Fibroblast of the conjunctiva (primary cell): ENCODE measurements around the gene NPHS1.
"Not testable (repeated sequence)": the region's sequence is repeated elsewhere in the genome, so short reads cannot be mapped to it uniquely, and the experiment has no call there.

ENCODE experiments used
- DNase-seq: peaks from one replicate; pipeline ENCODE4 v3.0.0-alpha.2; 2010; ENCODE audit warnings: low read depth

NPHS1 gene

DNA sequence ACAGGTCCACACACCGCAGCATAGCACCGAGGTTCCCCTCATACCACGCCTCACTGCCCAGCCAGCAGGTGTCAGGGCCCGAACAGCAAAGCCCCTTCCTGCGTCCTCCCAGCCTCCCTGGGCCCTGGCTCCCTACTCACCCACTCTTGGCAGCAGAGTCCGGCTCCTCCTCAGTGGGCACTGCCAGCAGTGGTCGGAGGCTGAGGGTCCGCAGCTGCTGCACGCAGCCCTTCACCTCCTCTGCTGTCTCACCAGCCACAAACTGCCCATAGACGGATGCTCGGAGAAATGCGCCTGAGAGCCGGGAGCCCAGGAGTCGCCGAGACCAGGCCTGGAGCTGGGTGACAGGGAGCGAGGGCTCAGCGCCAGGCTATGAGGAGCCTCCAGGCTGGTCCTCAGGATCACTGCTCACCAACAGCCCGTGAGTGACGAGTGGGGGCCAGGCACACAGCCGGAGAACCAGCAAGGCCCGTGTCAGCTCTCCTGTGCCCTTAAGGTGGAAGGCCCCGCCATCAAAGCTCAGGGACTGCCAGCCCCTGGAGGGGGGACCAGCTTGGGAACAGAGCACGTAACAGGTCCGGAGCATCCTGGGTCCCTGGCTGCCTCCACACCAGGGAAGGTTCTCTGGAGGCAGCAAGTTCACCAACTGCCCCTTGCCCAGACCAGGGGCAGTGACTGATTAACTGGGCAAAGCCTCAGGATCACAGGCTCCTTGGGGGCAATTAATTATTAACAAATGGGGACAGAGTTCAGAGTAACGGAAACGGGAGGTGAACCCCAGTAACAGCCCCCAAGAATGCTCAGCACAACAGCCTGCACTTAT lies 39.9 kb downstream of the NPHS1 start, which contains the start of gene PRODH2:
TSS of gene PRODH2 (minus strand) at position 626 of the 823 bp plus-strand sequence. CDS start at position 586, 40 bp downstream.
- DNase-seq: no peak

DNA sequence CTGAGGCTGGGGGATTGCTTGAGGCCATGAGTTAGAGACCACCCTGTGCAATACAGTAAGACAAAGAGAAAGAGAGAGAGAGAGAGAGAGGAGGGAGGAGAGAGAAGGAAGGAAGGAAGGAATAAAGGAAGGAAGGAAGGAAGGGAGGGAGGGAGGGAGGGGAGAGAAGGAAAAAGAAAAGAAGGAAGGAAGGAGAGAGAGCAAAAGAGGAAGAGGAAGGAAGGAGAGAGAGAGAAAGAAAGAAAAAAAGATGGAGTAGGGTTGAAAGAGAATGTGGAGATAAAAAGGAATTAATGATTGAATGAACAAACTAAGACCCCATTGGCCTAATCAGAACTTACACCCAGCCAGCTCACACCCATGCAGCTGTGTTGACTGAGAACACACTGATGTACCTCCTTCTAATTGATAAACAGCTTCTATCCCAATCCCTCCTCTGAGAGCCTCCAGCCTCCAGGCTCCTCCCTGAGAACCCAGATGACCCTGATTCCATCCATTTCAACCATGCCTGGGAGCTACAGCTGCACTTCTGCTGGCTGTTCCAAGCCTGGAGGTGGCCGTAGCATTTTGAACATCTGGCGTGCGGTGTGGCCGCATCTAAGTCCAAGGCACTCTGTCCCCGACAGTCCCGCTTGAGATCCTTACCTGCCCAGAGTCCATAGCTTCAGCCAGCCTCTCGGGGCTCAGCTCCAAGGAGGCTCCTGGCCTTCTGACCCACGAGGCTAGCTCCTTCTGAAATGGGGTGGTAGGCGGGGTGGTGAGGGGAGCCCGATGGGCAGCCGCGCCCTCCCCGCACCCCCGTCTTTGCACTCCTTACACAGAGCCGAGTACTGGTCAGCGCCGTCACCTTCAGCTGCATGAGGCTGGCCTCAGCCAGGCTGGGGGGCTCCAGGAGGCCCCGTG lies 40.7 kb downstream of the NPHS1 start:
- no peak for DNase-seq

DNA sequence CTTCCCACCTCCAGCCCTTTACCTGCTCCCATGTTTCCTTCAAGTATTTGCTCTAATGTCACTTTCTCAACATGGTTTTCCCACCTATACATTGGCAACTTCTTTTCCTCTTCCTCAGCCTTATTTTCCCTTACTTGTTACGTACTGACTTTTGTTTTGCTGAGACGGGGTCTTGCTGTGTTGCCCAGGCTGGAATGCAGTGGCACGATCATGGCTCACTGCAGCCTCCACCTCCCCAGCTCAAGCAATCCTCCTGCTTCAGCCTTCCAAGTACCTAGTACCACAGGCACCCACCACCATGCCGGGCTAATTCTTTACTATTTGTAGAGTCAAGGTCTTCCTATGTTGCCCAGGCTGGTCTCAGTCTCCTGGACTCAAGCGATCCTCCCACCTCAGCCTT lies 44.7 kb downstream of the NPHS1 start:
- DNase-seq: no peak

DNA sequence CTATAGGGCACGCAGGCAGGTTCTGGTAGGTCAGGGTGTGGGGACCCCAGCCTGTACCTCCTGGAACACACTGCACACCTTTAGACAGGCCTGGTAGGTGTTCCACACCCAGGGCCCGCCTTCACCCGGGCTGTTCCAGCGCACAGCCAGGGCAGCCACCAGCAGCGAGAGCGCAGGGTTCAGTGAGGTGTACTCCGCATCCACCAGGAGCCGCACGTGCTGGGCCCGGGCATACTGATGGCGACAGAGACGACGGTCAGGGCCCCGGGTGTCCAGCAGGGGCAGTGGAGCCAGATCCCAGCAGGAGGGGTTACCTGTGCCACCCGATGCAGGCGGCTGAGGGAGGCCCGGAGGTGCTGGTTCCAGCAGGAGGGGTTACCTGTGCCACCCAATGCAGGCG lies 45.7 kb downstream of the NPHS1 start:
- no peak for DNase-seq

DNA sequence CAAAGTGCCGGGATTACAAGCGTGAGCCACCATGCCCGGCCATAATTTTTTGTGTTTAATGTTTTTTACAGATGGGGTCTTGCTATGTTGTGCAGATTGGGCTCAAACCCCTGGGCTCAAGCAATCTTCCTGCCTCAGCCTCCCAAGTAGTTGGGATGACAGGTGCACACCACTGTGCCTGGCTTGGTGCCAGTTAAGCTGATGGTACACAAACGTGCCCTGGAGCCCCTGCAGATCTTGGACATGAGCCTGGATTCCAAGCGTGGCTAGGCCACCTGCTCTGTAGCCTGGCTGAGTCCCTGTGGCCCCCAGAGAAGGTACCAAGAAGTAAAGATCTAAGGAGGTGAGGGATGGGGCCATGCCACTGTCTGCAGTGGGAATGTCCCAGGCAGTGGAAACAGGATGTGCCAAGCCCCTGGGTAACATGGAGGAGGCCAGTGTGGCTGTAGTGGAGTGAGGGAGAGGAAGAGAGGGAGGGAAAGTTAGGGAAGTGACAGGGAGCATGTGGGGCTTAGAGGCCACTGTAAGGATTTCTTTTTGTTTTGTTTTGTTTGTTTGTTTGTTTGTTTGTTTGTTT lies 46.7 kb downstream of the NPHS1 start:
- DNase-seq: no peak

DNA sequence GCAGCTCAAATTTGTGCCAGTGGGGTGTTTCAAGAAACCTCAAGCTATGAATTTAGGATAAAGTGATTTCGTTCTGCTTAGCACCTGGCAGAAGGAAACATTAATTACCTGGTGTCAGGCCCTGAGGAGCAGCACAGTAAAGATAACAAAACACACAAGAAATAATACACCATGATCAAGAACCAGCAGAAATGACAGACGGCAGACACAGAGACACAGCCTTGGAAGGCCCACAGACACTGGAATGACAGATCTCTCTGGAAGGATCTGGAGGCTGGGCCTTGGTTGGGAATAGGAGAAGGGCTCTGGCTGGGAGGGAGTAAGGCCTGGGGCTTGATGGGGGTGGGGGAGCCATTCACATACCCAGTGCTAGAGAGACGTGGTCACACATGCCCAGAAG lies 50.5 kb downstream of the NPHS1 start:
- DNase-seq: no peak

DNA sequence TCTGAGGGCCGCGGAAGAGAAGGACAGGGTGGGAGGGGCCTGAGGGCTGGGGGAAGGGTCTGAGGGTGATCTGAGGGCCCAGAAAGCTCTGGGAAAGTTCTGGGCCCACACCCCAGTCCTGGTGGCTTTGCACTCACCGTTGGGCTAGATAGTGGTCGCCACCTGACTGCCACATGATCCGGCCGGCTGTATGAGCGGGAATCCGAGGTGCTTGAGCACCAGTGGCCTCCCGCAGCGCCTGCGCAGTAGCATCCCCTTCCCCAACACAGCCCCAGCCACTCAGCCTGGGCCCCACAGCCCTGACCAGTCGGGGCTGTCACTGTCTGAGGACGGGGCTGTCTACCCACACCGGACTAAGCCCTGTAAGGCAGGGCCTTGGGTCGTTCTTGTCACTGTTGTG lies 54.6 kb downstream of the NPHS1 start:
- DNase-seq: no peak

DNA sequence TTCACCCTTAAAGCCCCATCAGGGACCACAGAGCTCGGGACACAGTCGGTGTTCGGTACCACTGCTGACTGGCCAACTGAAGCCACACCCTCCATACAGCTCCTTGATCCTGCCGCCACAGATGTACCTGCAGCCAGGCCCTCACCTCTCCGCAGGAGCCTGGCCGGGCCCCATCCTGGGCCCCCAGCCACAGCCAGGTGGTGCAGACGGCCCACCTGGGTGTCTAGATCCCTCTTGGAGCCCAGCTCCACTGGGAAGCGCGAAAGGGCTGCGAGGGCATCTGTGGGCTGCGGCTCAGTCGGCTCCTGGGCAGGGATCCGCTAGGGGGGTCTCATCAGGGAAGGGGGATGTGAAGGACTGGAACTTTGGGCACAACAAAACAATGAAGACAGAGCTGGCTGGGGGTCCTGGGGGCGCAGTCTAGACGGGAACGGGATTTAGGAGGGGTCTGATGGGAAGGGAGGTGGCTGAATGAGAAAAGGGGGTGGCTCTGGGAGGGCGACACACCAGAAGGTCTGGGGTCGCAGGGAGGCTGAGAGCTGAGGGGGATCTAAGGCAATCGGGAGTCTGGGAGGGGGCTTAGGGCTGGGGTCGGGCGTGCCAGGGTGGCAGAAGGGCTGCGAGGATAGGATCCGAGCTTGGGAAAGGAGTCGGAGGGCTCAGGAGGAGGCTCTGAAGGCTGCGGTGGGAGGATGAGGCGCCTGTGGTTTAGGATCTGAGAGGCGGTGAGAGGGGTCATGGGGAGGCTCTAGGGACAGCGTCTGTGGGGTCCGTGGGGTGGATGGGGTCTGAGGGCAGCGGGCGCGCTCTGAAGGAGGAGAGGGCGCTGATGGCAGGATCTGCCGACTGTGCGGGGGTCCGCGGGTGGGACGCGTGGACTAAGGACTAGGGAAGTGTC lies 55.4 kb downstream of the NPHS1 start:
- DNase-seq: no peak

DNA sequence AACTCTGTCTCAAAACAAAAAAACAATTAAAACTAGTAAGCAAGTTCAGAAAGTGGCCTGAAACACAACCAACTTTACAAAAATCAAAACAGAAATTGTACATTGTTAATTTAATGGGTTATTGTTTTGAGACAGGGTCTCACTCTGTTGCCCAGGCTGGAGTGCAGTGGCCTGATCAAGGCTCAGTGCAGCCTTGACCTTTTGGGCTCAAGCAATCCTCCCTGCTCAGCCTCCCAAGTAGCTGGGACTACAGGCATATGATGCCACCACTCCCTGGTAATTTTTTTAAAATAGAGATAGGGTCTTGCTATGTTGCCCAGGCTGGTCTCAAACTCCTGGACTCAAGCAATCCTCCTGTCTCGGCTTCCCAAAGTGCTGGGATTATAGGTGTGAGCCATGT lies 56.7 kb downstream of the NPHS1 start:
- not testable (repeated sequence) for DNase-seq

DNA sequence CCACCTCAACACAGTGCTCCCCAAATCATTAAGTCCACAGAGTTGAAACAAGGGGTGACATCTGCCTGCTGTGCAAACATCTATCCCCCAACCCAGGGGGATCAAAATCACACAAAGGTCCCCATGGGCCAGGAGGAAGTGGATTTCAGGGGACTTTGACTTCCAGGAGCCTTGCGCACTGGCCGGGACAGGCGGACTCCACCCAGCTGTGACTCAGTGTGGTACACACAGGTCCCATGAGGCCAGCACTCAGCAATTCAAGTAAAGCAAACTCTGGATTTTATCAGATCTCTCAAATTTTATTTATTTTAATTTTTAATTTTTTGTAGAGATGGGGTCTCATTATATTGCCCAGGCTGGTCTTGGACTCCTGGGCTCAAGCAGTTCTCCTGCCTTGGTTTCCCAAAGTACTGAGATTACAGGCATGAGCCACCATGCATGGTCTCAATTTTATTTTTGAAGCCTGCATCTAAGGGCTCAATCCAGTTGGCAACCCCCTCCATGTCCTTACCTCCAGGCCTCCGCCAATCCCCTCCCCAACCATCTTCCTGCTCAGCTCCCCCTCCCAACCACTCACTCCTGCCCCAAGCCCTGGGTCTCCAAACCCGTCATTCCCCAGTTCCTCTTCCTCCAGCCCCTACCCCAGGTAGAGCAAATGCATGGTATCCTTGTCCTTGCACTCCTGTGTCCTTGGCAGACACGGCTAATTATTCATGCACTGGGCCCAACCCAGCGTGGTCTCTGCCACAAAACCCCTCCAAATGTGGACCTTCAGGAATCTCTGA lies 58.7 kb downstream of the NPHS1 start:
- DNase-seq: no peak

DNA sequence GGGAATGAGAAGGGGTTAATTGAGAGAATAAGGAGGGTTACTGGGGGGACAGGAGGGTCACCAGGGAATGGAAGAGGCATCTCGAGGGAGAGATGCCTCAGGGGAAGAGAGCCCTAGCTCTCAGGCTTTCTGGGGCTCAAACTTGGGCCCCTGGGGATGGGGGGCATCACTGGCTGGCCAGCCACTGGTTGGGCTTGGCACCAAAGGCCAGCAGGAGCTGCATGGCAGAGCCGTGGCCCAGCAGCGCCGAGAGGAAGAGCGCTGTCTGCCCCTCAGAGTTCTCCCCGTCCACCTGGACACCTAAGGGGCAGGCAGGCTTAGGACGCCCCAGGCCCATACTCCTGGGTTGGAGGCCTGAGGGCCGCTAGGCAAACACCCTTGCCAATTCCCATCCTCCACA lies 59.4 kb downstream of the NPHS1 start:
- no peak for DNase-seq

DNA sequence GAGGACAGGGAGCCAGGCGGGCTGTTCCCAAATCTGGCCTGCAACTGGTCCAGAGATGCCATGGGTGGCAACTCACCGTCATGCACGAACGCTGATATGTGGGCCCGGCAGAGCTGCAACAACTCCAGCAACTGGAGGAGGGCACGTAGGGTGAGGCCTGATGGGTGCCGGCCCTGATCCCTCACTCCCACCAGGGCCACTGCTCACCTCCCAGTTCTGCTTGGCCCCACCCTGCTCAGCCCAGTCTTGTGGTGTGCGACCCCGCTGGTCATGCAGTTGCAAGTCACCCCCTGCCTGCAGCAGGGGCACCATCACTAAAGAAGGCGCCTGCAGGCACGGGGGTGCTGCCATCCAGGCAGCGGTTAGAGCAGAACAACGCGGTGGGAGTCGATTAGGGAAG lies 60.0 kb downstream of the NPHS1 start:
- no peak for DNase-seq

DNA sequence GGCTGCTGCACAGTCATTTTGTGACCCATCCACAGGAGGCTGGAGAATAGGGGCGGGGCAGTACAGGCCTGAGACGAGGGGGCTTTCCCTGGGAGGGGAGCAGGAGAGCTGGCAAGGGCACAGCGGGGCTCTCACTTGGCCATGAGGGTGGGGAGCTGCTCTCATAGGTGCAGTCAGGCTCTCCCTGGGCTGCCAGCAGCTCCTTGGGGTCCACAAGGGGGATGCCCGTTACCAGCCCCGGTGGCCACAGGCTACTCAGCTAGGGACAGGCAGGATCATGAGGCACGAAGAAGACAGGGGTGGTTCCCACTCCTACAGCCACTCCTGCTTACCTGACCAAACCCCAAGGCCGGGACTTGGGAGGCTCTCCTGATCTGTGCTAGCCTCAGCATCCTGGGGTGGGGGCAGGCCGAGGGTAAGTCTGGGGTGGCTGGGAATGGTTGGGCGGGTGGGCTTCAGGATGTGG lies 60.5 kb downstream of the NPHS1 start:
- DNase-seq: no peak

DNA sequence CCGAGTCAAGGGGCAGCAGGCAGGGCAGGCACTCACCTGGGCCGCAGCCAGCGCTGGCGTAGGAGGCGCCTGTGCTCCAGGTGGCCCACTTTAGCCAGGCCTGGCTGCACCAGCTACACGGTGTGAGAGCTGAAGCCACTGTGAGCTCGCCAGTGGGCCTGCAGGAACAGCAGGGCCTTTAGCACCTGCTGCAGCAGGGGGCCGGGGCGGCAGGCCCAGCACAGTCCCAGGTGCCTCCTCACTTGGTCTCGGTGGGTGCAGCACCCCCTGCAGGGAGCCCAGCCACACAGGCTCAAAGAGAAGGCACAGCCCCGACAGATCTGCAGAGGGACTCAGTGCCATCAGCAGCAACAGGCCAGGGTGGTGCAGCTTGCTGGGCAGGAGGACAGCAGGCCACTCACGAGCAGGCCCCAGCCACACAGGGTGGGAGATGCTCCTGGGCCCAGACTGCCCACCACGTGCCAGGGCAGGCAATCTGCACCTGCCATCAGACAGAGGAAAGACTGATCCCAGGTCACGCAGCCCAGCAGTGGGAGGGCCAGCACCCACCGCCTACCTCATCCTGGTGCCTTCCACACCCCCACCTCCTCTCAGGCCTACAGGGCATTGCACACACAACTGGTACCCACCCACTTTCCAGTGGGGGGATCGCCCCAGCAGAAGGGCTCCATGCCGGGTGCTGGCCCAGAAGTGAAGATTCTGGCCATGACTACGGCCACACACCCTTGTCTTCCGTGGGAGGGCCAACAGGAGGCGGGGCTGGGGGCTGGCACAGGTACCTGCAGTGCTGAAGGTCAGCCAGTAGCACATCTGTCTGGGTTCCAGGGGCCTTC lies 61.1 kb downstream of the NPHS1 start:
- no peak for DNase-seq

DNA sequence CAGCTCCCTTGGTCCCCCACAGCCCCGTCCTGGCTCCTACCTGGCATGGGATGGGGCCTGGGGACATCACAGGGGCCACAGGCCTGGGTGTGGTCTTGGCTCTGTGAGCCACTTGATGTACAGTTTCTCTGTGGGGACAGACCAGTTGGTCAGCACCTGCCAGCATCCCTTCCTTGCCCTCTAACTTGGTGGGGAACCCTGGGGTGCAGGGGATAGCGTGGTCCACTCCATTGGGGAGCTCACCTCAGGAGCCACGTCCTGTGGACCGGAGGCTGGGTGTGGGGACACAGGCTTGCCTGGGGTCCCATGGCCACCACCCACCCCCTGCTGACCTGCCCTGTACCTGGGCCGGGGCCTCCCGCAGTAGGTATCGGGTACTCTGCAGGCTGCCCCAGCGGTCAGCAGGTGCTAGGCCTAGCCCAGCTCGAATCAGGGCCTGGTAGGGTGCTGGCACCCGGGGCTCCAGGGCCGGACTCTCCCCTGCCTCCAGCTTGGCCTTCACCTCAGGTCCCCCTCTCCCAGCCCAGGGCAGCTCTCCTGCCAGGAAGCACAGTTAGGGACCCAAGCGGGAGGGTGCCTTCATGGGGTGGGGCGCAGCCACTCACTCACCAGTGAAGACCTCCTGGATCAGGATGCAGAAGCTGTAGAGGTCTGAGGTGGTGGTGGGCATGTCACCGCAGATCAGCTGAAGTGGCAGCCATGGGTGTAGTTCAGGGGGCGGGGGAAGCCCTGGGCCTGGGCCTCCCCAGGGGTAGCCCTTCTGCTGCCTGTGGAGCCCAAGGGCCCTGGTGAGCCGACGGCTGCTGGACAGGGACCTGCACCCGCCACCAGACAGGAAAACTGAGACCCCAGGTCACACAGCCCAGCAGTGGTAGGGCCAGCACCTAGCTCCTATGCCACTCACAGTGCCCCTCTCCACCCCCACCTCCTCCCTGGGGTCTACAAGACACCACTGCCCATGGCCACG lies 62.0 kb downstream of the NPHS1 start:
- no peak for DNase-seq

DNA sequence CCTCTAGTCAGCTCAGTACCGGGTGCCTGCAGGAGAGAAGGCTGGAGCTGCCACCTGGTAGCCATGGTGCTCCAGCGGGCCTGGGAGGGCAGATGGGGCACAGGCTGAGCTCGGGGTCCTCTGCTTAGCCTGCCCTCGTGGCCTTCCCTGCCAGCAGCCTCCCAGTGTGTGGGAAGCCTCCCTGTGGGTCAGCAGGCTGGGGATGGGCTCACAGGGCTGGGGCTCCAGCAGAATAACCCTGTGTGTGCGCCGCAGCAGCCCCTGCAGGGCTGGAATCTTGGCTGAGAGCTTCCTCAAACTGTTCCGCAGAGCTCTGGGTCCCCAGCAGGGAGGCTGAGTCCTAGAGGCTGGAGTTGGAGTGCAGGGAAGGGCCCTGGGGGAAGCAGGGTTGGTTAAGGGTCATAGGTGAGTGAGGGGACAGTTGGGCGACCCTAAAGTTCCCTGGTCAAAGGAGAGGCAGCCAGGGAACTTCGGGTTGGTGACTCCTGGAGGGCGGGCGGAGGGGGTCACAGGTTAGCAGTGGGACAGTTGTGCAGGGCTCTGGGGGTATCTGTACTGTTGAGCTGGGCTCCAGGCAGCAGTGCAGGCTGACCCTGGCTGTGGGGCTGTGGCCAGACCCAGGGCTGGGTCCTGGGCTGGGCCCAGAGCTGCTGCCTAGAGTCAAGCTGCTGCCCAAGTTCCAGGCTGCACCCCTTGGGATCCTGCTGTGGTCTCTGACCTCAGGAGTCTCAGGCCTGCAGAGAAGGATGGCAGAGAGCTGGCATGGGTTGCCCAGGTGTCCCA lies 62.9 kb downstream of the NPHS1 start:
- no peak for DNase-seq

DNA sequence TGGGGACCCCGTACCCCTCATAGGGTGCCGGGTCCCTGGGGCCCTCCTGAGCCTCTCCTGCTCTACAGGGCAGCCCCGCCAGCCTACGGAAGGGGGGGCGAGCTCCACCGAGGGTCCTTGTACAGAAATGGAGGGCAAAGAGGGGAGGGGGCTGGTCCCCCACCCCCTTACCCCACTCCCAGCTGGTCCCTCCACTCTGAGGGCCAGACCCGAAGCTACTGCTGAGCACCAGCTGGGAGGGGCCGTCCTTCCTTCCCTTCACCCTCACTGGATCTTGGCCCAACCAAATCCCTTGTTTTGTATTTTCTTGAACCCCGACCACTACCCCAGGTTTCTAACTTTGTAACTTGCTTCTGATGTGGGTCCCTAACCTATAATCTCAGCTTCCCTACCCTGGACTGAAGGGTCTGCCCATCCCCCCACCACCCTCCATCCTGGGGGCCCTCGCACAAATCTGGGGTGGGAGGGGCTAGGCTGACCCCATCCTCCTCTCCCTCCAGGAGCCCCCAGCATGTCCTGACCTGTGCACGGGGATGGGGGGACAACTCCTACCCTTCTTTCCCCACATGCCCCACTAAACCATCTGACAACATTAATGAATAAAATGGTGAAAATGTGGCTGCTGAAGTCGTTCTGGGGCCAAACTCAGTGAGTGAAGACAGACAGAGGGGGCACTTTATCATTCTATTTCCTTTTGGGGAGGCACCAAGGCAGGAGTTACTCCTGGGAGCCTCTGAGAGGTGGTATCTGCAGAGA lies 63.9 kb downstream of the NPHS1 start:
- no peak for DNase-seq
